K562 (cell line): ENCODE data around the gene DNMT1. TPM values are rescaled to one million over a fixed set of nuclear protein-coding genes. Genes with fewer than 3 reads are reported as not detected.

Experiments used
- ATAC-seq: fragments of 200-7000 bp; cut with Tn5 transposase; 3 replicates; pipeline ENCODE4 v1.9.1; 2020; ENCODE audit warnings: moderate library complexity
- BruUV-seq: library from RNA; stranded (reverse); fragments of 400-500 nt; replicated peaks from 2 replicates; lab custom pipeline; 2021; lab: Mats Ljungman, UMichigan
- CTCF ChIA-PET: fragments of 300-600 bp; formaldehyde crosslinking; extraction: SDS; loops from one replicate; lab custom pipeline; 2021; ENCODE audit warnings: low intra/inter-chr PET ratio; lab: Yijun Ruan, JAX
- POLR2A ChIA-PET: fragments of 300-600, 350-650 bp; sonication (Branson Sonifier 250); formaldehyde crosslinking; extraction: SDS; loops from one replicate; lab custom pipeline; 2021; ENCODE audit warnings: antibody characterized with exemption, inconsistent platforms; lab: Yijun Ruan, JAX
- DNase-seq, 4 experiments: peaks; one replicate each; pipeline versions ENCODE4 v3.0.0 to v3.0.0-alpha.2; 2011 to 2018; ENCODE audit warnings: low spot score in 3 of 4, mixed read lengths in 3 of 4; ENCODE audit errors: extremely low read depth in 1 of 4
- FAIRE-seq: peaks from 2 replicates; lab custom pipeline; 2011; peaks lifted over from hg19 to GRCh38; lab: Jason Lieb, UNC
- H2AFZ ChIP-seq: 2 replicates; pipeline ENCODE4 v1.6.0; 2011; ENCODE audit warnings: low read depth, low read length, control low read depth, inconsistent platforms
- H3K27ac ChIP-seq: fragments of 200-600 bp; 3 replicates; pipeline ENCODE4 v1.8.0; 2011; ENCODE audit warnings: low read depth, mild to moderate bottlenecking, control low read depth, inconsistent platforms, low read length, moderate library complexity, mixed read lengths; ENCODE audit errors: extremely low read depth
- H3K27me3 ChIP-seq, 2 experiments: fragments of 300-600 bp in 1 of 2; 2 replicates in 1 of 2; 3 replicates in 1 of 2; pipeline versions ENCODE4 v1.6.0 to v1.8.0; 2011; ENCODE audit warnings: inconsistent platforms in 2 of 2, low read length in 2 of 2, mild to moderate bottlenecking in 1 of 2, mixed read lengths in 1 of 2, moderate library complexity in 1 of 2; ENCODE audit not compliant: control insufficient read depth in 2 of 2, insufficient read depth in 2 of 2
- H3K36me3 ChIP-seq: fragments of 300-600 bp; 3 replicates; pipeline ENCODE4 v1.8.0; 2011; ENCODE audit warnings: mild to moderate bottlenecking, low read length, inconsistent platforms; ENCODE audit not compliant: control insufficient read depth, insufficient read depth
- H3K4me1 ChIP-seq, 2 experiments: fragments of 200-600 bp in 1 of 2; replicated peaks in 1 of 2; 2 replicates in 1 of 2; 3 replicates in 1 of 2; pipeline versions ENCODE4 v1.5.1 to v1.8.0; 2011; ENCODE audit warnings: inconsistent platforms in 2 of 2, low read length in 2 of 2, mild to moderate bottlenecking in 1 of 2, mixed read lengths in 1 of 2, moderate library complexity in 1 of 2; ENCODE audit not compliant: control insufficient read depth in 2 of 2, insufficient read depth in 2 of 2
- H3K4me2 ChIP-seq: 2 replicates; pipeline ENCODE4 v1.6.1; 2011; ENCODE audit warnings: low read length, control low read depth, inconsistent platforms, mixed read lengths; ENCODE audit not compliant: insufficient read depth
- H3K4me3 ChIP-seq: fragments of 200-600 bp; sonication (generic), shearing (Covaris generic); 2 replicates; pipeline ENCODE4 v1.5.1; 2016; ENCODE audit warnings: control low read depth, inconsistent platforms
- H3K79me2 ChIP-seq: fragments of 200-600 bp; 3 replicates; pipeline ENCODE4 v1.8.0; 2011; ENCODE audit warnings: low read length, inconsistent platforms; ENCODE audit not compliant: control insufficient read depth, insufficient read depth
- H3K9ac ChIP-seq, 2 experiments: 2 replicates each; pipeline versions ENCODE4 v1.6.0 to v1.6.1; 2011; ENCODE audit warnings: low read depth in 2 of 2, low read length in 2 of 2, control low read depth in 1 of 2, inconsistent platforms in 1 of 2, mild to moderate bottlenecking in 1 of 2, mixed read lengths in 1 of 2; ENCODE audit not compliant: insufficient read depth in 1 of 2
- H3K9me1 ChIP-seq: one replicate; pipeline ENCODE4 v1.6.0; 2011; ENCODE audit warnings: inconsistent platforms, mild to moderate bottlenecking, low read length, moderate library complexity; ENCODE audit not compliant: control insufficient read depth, insufficient read depth
- H3K9me3 ChIP-seq: replicated peaks from 2 replicates; pipeline ENCODE4 v1.5.1; 2011; ENCODE audit warnings: low read depth, low read length, inconsistent platforms; ENCODE audit not compliant: control insufficient read depth, insufficient read depth
- H4K20me1 ChIP-seq: replicated peaks from 2 replicates; pipeline ENCODE4 v1.6.1; 2011; ENCODE audit warnings: low read length, inconsistent platforms, mixed read lengths; ENCODE audit not compliant: control insufficient read depth, insufficient read depth
- ADNP ChIP-seq: fragments of 200-800 bp; sonication (Bioruptor generic); IDR thresholded peaks from 2 replicates; pipeline ENCODE4 v1.6.1; 2016; ENCODE audit warnings: missing genetic modification characterization, missing compliant biosample characterization
- ATF2 ChIP-seq: sonication (generic); formaldehyde crosslinking; IDR thresholded peaks from 2 replicates; pipeline ENCODE4 v1.8.1; 2022; ENCODE audit warnings: missing genetic modification reagents
- EWSR1 ChIP-seq: fragments of 450-650 bp; IDR thresholded peaks from 2 replicates; pipeline ENCODE4 v1.6.1; 2018; ENCODE audit warnings: borderline replicate concordance, mild to moderate bottlenecking, low read depth, moderate library complexity; ENCODE audit not compliant: partially characterized antibody
- HLTF ChIP-seq: fragments of 450-650 bp; IDR thresholded peaks from 2 replicates; pipeline ENCODE4 v1.6.1; 2016
- MBD2 ChIP-seq: sonication (generic); IDR thresholded peaks from 2 replicates; pipeline ENCODE4 v1.6.1; 2016; ENCODE audit warnings: low read depth, borderline replicate concordance
- NR3C1 ChIP-seq: sonication (generic); formaldehyde crosslinking; IDR thresholded peaks from 2 replicates; pipeline ENCODE4 v1.8.1; 2022; ENCODE audit warnings: missing genetic modification reagents
- PHF20 ChIP-seq: fragments of 450-650 bp; IDR thresholded peaks from 2 replicates; pipeline ENCODE4 v1.6.1; 2018; ENCODE audit not compliant: partially characterized antibody
- RBM34 ChIP-seq: fragments of 200-400 bp; formaldehyde crosslinking; IDR thresholded peaks from 2 replicates; pipeline ENCODE4 v1.6.1; 2018; ENCODE audit warnings: low read length, borderline replicate concordance; ENCODE audit not compliant: insufficient read depth
- SAFB ChIP-seq: fragments of 200-400 bp; formaldehyde crosslinking; IDR thresholded peaks from 2 replicates; pipeline ENCODE4 v1.6.1; 2017; ENCODE audit warnings: low read depth, low read length, borderline replicate concordance
- SPI1 ChIP-seq: IDR thresholded peaks from 2 replicates; pipeline ENCODE4 v1.6.1; 2011; ENCODE audit warnings: low read depth, low read length, control low read depth, borderline replicate concordance
- ZNF583 ChIP-seq: fragments of 250-450 bp; sonication (Bioruptor Pico); IDR thresholded peaks from 2 replicates; pipeline ENCODE4 v1.4.0; 2020
- WGBS: fragments of 100-300 bp; shearing (Covaris generic); methylation state at CpG from one replicate; pipeline ENCODE4 v1.1.6; 2016; ENCODE audit warnings: low coverage, mixed read lengths; ENCODE audit not compliant: insufficient coverage; ENCODE audit errors: missing lambda C conversion rate; 5-methylcytosine and 5-hydroxymethylcytosine counted together
- in situ Hi-C: fragments of 300-500 bp; cut with MboI; formaldehyde crosslinking; loops from 4 replicates; pipeline ENCODE4 v1.15.0; 2018; ENCODE audit warnings: inconsistent platforms, mixed read lengths
- intact Hi-C: fragments of 100-400 bp; cut with micrococcal nuclease; formaldehyde crosslinking; loops from 2 replicates; pipeline ENCODE4 v1.14.2; 2022
- polyA plus RNA-seq, 8 experiments: library from polyadenylated mRNA; depleted of rRNA in 4 of 8; stranded (reverse) in 5 of 8; unstranded in 3 of 8; fragments of >200 nt; fragmentation: Nextera tagmentation in 2 of 8; fragmentation: Illumina TruSeq in 1 of 8; extraction: Ambion mirVana in 2 of 8; extraction: Trizol in 1 of 8; gene quantifications; 2 replicates each; pipeline versions ENCODE4 v1.2.1 to v1.2.3, GENCODE V29; 2011 to 2014; ENCODE audit warnings: inconsistent platforms in 1 of 8, missing spikeins in 1 of 8
- total RNA-seq, 7 experiments: library from RNA; depleted of rRNA in 6 of 7; stranded (reverse); fragments of >200 nt in 6 of 7; fragmentation: Illumina TruSeq in 2 of 7; extraction: Trizol in 2 of 7; gene quantifications; 2 replicates each; pipeline versions ENCODE4 v1.2.1 to v1.2.3, GENCODE V29; 2011 to 2021; ENCODE audit warnings: low replicate concordance in 1 of 7
- TF ChIP-seq, protein P1 (sequence below): fragments of 450-650 bp; IDR thresholded peaks from 2 replicates; pipeline ENCODE4 v1.6.1; 2016; ENCODE audit warnings: antibody characterized with exemption
- TF ChIP-seq, protein P2 (sequence below): sonication (generic); formaldehyde crosslinking; IDR thresholded peaks from 2 replicates; pipeline ENCODE4 v1.9.0; 2022; ENCODE audit warnings: mild to moderate bottlenecking, missing genetic modification reagents
- TF ChIP-seq, protein P3 (sequence below): sonication (generic); formaldehyde crosslinking; IDR thresholded peaks from 2 replicates; pipeline ENCODE4 v1.5.0; 2020; ENCODE audit warnings: missing genetic modification reagents
- TF ChIP-seq, protein P4 (sequence below): fragments of 250-450 bp; sonication (Bioruptor Pico); IDR thresholded peaks from 2 replicates; pipeline ENCODE4 v1.4.0; 2020; ENCODE audit warnings: mild to moderate bottlenecking

Gene DNMT1
- total and polyA plus RNA-seq, 9 of the 15 experiments (the other 6 are each of a cell fraction or from before 2014, with no cell fraction given): 80.1 to 271 (median 121) TPM

DNA sequence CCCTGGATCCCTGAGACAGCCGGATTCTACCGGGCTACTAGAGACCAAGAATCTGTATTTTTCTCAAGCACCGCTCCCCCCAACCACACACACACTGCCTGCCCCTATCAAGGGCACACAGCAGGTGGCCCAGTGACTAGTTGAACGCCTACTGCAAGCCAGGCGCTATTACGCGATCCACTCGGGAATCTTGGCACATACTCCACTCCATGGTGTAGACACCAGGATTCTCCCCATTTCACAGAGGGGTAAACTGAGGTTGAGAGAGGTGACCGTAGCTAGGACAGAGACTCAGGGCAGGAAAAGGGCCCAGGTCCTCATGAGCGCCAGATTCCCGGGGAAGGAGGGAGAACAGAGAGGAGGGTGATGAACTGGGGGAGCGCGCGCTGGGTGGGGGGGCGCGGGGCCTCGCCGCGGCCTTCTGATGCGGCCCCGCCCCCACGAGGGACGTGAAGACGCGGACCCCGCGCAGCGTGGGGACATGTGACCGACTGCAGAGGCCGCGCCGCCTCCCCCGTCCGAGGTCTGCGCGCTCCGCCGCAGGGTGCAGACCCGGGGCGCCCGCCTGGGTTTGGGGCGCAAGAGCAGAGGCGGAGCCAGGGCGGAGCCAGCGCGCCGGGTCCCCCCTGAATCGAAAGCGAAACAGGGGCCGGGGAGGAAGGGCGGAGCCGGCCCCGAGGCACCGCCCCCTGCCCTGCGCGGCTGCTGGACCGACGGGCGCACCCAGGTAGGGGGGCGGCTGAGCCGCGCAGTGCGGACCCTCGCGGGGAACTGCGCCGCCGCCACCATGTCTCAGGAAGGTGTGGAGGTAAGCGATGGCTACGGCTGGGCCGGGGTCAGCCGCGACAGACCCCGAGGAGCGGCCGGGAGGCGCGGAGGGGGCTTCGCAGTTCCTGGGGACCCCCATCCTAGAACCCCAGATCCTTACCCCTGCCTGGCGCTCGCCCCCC, 108.8 kb downstream of the DNMT1 start, which contains the start of gene SHFL:
TSS of gene SHFL (plus strand) at position 677 of the 950 bp plus-strand sequence. CDS start at position 788, 111 bp downstream.
- H4K20me1 ChIP-seq: peaks cover 3% of the 10 kb centered on the region; the same call in 1 of the 2 replicates
- in situ Hi-C loops: no loop called here
- H3K4me2 ChIP-seq: peak within 1 kb of the TSS; percentile 63
- DNase-seq (peak; percentile 85 to 94 (median 91)), FAIRE-seq (peak; percentile 56), ATAC-seq (peak; percentile 96)
- peak within 1 kb of the TSS; percentile 79 for H3K4me3 ChIP-seq
- 2% methylated on average over 52 of the region's 81 CpGs for WGBS
- POLR2A ChIA-PET: no interaction called here
- peak within 1 kb of the TSS; percentile 69 for H3K27ac ChIP-seq
- no peaks in the 10 kb centered on the region; a peak in 2 of 5 replicates for H3K27me3 ChIP-seq
- CTCF ChIA-PET: no interaction called here
- peaks cover 3% of the 10 kb centered on the region; the same call in 1 of the 3 replicates for H3K79me2 ChIP-seq
- H3K36me3 ChIP-seq: no peaks in the 10 kb centered on the region; the same call in 2 of the 3 replicates
- H3K4me1 ChIP-seq: peaks cover 0 to 20% of the 10 kb centered on the region in 2 experiments; a peak in 2 of 5 replicates
- no TSS peak for BruUV-seq
- H3K9me3 ChIP-seq: no peaks in the 10 kb centered on the region
- intact Hi-C loops: loop anchor here (2.0 kb wide), 1 partner anchor 247 kb away; the partner anchor contains the start of gene RAVER1
- H3K9me1 ChIP-seq: no peaks in the 10 kb centered on the region
- peak within 1 kb of the TSS; percentile 67 to 92 for H3K9ac ChIP-seq
- H2AFZ ChIP-seq: peak within 1 kb of the TSS; percentile 90
- TF ChIP-seq ZNF583 (CRISPR knock-in tag) (no peak), NR3C1 (CRISPR knock-in tag) (no peak), SPI1 (no peak; the same call in 1 of the 2 replicates), MBD2 (no peak), SAFB (peak; percentile 54; the same call in 1 of the 2 replicates), ATF2 (CRISPR knock-in tag) (no peak), EWSR1 (no peak), RBM34 (no peak), ADNP (peak; percentile 100), PHF20 (peak; percentile 84), HLTF (no peak)
- TF ChIP-seq, protein P1, sequence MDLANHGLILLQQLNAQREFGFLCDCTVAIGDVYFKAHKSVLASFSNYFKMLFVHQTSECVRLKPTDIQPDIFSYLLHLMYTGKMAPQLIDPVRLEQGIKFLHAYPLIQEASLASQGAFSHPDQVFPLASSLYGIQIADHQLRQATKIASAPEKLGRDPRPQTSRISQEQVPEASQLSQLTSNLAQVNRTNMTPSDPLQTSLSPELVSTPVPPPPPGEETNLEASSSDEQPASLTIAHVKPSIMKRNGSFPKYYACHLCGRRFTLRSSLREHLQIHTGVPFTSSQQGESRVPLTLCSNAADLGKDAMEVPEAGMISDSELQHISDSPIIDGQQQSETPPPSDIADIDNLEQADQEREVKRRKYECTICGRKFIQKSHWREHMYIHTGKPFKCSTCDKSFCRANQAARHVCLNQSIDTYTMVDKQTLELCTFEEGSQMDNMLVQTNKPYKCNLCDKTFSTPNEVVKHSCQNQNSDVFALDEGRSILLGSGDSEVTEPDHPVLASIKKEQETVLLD: 0 out of 2 replicates have a peak, but pooled peaks have one; percentile 57
- TF ChIP-seq, protein P2, sequence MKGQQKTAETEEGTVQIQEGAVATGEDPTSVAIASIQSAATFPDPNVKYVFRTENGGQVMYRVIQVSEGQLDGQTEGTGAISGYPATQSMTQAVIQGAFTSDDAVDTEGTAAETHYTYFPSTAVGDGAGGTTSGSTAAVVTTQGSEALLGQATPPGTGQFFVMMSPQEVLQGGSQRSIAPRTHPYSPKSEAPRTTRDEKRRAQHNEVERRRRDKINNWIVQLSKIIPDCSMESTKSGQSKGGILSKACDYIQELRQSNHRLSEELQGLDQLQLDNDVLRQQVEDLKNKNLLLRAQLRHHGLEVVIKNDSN (CRISPR knock-in tag): peak; percentile 56
- TF ChIP-seq, protein P3, sequence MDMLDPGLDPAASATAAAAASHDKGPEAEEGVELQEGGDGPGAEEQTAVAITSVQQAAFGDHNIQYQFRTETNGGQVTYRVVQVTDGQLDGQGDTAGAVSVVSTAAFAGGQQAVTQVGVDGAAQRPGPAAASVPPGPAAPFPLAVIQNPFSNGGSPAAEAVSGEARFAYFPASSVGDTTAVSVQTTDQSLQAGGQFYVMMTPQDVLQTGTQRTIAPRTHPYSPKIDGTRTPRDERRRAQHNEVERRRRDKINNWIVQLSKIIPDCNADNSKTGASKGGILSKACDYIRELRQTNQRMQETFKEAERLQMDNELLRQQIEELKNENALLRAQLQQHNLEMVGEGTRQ (CRISPR knock-in tag): peak; percentile 63
- TF ChIP-seq, protein P4, sequence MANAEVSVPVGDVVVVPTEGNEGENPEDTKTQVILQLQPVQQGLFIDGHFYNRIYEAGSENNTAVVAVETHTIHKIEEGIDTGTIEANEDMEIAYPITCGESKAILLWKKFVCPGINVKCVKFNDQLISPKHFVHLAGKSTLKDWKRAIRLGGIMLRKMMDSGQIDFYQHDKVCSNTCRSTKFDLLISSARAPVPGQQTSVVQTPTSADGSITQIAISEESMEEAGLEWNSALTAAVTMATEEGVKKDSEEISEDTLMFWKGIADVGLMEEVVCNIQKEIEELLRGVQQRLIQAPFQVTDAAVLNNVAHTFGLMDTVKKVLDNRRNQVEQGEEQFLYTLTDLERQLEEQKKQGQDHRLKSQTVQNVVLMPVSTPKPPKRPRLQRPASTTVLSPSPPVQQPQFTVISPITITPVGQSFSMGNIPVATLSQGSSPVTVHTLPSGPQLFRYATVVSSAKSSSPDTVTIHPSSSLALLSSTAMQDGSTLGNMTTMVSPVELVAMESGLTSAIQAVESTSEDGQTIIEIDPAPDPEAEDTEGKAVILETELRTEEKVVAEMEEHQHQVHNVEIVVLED (CRISPR knock-in tag): peak; percentile 69
